ENCODE measurements around the gene IFT57. TPM values are rescaled to one million over a fixed set of nuclear protein-coding genes. Genes with fewer than 3 reads are reported as not detected.

Gene IFT57
- total and polyA plus RNA-seq, 9 of the 15 experiments (the other 6 are each of a cell fraction or from before 2014, with no cell fraction given) = 1.5 to 20.1 (median 9.9) TPM

DNA sequence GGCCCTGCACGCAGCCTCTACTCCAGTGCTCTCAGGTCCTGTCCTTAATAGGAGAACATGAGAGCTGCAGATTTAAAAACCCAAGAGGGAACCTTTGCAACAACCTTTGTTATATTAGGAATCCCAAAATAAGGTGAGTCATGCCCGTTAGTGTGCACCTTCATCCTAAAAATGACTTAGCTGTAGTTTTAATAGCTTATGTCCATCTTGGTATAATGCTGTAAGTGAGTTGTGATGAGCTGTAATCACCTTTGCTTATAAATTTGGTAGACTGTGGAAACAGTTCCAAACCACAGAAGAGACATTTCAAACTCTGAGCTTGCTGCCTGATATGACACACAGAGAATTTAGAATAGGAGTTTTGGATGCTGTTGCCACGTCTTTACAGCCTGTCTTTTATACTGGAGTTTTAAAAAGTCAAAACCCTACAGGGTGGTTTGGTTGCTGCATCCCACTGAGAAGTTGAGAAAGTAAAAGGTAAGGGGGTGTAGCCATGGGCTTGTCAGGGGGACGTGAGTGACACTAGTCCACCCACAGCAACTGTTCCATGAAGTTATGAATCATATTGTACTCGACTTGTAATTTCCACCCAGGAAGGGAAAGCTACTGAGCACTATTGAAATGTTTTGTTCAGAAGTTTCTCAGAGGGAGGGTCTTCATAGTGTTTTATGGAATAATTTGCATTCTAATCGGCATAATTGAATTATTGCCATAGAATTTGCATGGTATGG is 104.0 kb downstream of the IFT57 start:
- intact Hi-C loops (cut with micrococcal nuclease) = no loop called here

More for the DNA sequence above, 104.0 kb downstream of the IFT57 start:
- 52% methylated on average over 6 of the region's 6 CpGs for WGBS (ENCODE audit: insufficient coverage, low coverage, missing lambda C conversion rate)
- Histone ChIP-seq H3K4me3 (no peak overlapping the region), H3K27ac (ENCODE audit: extremely low read depth, low read depth, low read length) (no peak overlapping the region), H4K20me1 (replicated peaks; ENCODE audit: control insufficient read depth, insufficient read depth, low read length) (no peaks in the 10 kb centered on the region), H3K4me1 (replicated peaks in 1 of 2; ENCODE audit: control insufficient read depth in 2 of 2, insufficient read depth in 2 of 2, low read length in 2 of 2) (peaks cover 11 to 30% of the 10 kb centered on the region in 2 experiments), H3K9me3 (replicated peaks; ENCODE audit: control insufficient read depth, insufficient read depth, low read depth, low read length) (no peaks in the 10 kb centered on the region), H3K9me1 (ENCODE audit: control insufficient read depth, insufficient read depth, low read length) (no peaks in the 10 kb centered on the region), H3K27me3 (ENCODE audit: control insufficient read depth in 2 of 2, insufficient read depth in 2 of 2, low read length in 2 of 2) (no peaks in the 10 kb centered on the region), H3K79me2 (ENCODE audit: control insufficient read depth, insufficient read depth, low read length) (no peaks in the 10 kb centered on the region), H3K9ac (ENCODE audit: insufficient read depth in 1 of 2, low read depth in 2 of 2, low read length in 2 of 2) (no peak overlapping the region), H3K36me3 (ENCODE audit: control insufficient read depth, insufficient read depth, low read length) (no peaks in the 10 kb centered on the region), H3K4me2 (ENCODE audit: insufficient read depth, low read length) (no peak overlapping the region), H2AFZ (ENCODE audit: low read depth, low read length) (peak overlapping the region; percentile 39; the same call in 1 of the 2 replicates)
- POLR2A ChIA-PET = no interaction called here
- no peak for DNase-seq (ENCODE audit: extremely low read depth in 1 of 4, low spot score in 3 of 4)
- CTCF ChIA-PET (ENCODE audit: low intra/inter-chr PET ratio) = no interaction called here
- in situ Hi-C loops (cut with MboI) = no loop called here
- no peak for ATAC-seq
- TF ChIP-seq ATF1 (CRISPR knock-in tag; IDR thresholded peaks at IDR 0.05) = no peak
- no peak for TF ChIP-seq ATF1 (tag; IDR thresholded peaks at IDR 0.05)
- no peak for TF ChIP-seq E2F6 (IDR thresholded peaks at IDR 0.05; ENCODE audit: borderline replicate concordance in 1 of 2, extremely low read depth in 1 of 2, insufficient read depth in 1 of 2, insufficient read length in 1 of 2, low read depth in 1 of 2, low read length in 1 of 2, poor library complexity in 1 of 2, severe bottlenecking in 1 of 2)
- TF ChIP-seq IRF9 (tag; IDR thresholded peaks at IDR 0.05) = no peak
- no peak for TF ChIP-seq HMG20B (CRISPR knock-in tag; IDR thresholded peaks at IDR 0.05)
- TF ChIP-seq ZNF280A (IDR thresholded peaks at IDR 0.05; ENCODE audit: low read depth, partially characterized antibody) = no peak
- no peak for TF ChIP-seq KAT2B (IDR thresholded peaks at IDR 0.05; ENCODE audit: low read depth, low read length)
- no peak for TF ChIP-seq ZBTB17 (CRISPR knock-in tag; IDR thresholded peaks at IDR 0.05)
- no peak for TF ChIP-seq U2AF2 (optimal IDR thresholded peaks at IDR 0.05; ENCODE audit: low read depth, low read length)
- no peak for TF ChIP-seq HNRNPL (IDR thresholded peaks at IDR 0.05; ENCODE audit: low read depth, low read length)
- no peak for TF ChIP-seq SP2 (IDR thresholded peaks at IDR 0.05; ENCODE audit: extremely low read depth, low read depth, low read length, poor library complexity, severe bottlenecking)
- no peak for FAIRE-seq
- BruUV-seq (replicated peaks) = no TSS peak
